KG1 (cell line): ENCODE data around the gene ADGRF1.

Source experiments
- DNase-seq: peaks from one replicate; lab custom pipeline; 2025; lab: John Stamatoyannopoulos, UW

The ADGRF1 gene

DNA sequence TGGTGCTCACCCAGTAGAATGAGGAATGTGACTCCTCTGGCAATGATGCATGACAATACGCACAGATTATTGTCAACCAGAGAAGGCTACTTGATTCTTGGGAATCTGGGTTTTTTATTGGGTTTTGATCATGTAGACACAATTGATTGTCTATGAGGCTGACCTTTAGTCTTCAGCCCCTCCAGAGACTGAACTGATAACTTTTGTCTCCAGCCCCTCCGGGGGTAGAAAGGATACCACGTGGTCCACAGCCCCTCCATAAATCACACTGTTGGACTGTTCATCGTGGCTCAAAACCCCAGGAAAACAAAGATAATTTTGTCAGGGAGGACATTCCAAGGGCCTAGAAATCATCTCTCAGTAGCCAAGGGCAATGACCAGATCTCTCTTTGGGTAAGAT, 62.9 kb downstream of the ADGRF1 start:
- no peak for DNase-seq

DNA sequence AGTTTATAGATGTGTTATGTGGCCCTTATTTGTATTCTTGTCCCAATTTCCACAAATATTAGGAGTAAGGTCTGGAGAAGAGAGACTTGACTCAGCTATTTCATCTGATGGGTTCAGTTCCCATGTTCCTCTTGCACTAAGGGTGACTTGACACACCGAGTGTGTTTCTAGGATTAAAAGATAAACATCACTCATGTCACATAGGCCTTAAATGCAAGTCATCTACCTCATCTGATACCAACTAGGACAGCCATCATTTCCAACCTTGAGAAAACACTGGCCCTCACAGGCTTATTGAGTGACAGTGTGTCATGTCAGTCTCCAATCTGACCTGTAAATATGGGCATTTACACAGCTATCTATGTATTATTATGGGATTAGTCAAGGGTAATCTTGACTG, 67.3 kb downstream of the ADGRF1 start:
- DNase-seq = no peak

DNA sequence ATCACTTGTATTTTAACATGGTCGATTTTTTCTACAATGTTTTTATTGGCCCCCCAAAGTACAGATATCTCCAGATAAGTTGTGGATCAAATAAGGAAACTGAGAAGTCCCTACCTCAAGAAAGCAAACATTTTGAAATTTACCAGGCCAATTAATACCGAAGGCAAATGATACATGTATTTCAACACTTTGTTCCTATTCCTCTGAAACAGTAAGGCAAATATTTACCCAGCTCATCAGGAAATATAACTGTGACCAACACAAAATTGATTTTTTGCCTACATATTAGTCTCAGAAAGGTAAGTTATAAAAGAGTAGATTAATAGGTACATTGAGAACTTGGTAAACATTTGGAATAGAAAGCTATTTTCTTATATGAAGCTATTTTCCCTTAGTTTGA, 69.1 kb downstream of the ADGRF1 start:
- DNase-seq = no peak

DNA sequence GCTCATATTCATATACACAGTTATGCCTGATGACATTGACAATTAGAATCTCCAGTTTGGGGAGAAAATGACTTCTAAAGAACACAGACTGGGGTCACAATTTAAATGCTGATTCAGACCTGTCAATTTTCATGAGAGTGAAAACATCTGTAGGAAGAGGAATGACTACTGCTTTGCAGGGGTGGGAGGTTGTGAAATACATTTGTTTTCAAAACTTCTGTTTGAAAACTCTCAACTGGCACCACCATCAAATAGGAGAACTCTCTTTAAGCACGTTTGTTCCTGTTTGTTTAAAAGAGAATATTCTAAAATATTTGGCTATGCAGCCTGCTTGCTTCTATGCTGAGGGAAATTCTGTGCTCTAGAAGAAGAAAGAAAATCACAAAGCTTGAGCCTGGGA, 69.6 kb downstream of the ADGRF1 start:
- DNase-seq = no peak

DNA sequence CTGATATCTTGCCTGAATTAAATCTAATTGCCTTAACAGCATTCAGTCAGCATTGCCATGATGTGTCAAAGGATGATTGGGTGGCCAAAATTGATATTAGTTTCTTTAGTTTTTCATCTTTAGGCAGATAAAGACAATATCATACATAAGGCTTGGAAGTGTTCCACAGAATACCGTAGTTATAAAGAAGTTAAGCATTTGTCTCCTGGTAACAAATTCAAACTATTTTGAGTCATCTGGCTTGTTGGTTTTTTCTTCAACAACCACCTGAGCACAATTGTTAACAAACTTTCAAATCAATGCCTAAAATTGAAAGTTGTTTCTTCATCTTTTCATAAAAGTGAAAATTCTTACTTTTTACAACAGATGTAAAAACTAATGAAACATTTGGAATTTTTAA, 72.9 kb downstream of the ADGRF1 start:
- no peak for DNase-seq

- no peak for DNase-seq
Measured at GRCh38 chr6:46967826-46968349, 74.2 kb downstream of the ADGRF1 start.

DNA sequence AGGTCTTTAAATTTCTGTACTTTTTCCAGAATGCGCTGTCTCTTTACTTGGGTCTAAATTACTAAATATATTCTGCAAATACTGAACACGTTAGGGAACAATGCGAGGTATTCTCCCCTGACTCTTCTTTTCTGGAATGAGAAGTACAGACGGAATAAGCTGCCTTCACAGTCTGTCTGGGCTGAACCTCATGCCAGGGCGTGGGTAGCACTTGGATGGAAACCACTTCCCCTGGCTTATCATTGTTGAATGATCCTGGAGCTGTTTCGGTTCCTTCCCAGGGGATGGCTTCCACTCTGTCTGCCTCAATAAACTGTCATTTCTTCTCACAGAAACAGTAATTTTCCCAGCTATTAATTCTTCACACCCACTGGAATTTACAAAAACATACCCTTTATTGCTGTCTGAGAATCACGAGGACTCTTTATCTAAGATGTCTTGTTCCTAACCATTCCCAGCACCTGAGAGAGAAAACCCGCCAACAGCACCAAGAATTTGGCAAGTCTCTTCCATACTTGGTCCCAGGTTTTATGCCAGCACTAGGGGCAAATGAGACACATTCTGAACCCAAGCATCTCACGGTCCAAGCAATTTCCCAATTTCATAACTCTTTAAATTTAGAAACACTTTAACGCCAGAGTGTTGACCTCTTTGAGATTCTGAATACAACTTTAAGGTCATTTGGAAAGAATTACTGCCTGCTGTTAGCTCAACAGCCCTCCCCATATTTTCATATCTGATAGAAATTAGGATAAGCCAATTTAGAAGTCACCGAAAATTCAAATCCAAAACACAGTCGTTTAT, 77.2 kb downstream of the ADGRF1 start:
- no peak for DNase-seq

GRCh38 chr6:46963626-46964025, 78.5 kb downstream of the ADGRF1 start:
- DNase-seq = no peak

GRCh38 chr6:46963039-46963438, 79.1 kb downstream of the ADGRF1 start:
- no peak for DNase-seq

DNA sequence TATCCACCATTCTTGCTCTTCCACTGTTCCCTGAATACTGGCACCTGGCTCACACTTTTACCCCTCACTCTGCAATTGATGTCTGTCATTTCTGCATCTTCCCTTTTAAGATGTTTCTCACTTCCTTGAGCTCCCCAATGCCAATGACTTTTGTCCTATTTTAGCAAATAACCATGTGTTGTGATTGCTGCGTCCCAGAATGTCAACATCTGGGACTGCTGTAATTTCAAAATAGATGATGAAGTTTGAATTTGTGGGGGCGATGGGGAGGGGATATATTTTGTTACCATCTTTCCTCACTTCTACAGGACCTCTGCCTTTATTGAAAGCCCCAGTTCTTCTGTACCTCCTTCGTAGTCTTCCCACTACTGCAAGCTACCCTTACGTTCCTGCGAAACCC, 80.4 kb downstream of the ADGRF1 start:
- no peak for DNase-seq

DNA sequence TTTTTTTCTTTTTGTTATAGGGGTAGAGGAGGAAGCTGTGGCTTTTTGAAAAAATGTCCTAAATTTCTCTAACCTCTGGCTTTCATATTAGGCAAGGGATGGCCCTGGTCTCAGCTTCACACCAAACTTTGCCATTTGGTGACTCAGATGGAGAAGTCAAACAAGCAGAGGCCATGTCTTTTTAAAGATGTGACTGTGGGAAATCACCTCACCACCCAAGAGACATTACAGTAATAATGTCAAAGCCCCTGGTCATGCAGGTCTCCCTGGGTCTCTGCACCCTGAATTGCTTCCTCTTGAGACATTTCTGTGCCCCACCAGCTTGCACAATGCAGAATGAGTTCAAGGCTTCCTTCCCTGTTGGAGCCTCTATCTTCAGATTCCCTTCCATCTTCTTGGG, 80.9 kb downstream of the ADGRF1 start:
- no peak for DNase-seq

- no peak for DNase-seq
Measured at GRCh38 chr6:46959419-46959818, 82.7 kb downstream of the ADGRF1 start.

DNA sequence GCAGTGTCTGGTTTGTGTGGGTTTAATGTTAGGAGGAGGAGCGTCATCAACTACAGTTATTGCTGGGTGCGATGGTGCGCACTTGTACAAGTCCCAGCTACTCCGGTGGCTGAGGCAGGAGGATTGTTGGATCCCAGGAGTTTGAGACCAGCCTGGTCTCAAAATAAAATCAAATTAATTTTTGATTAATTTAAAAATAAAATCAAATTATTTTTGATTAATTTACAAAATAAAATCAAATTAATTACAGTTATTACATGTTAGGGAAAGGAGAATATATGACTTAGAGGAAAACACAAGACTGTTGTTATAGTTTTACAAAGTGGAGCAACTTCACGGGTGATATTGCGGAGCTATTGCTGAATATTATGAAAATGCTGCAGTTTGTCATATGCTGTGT, 85.7 kb downstream of the ADGRF1 start:
- DNase-seq = no peak

GRCh38 chr6:46954837-46955451, 87.2 kb downstream of the ADGRF1 start:
- no peak for DNase-seq

DNA sequence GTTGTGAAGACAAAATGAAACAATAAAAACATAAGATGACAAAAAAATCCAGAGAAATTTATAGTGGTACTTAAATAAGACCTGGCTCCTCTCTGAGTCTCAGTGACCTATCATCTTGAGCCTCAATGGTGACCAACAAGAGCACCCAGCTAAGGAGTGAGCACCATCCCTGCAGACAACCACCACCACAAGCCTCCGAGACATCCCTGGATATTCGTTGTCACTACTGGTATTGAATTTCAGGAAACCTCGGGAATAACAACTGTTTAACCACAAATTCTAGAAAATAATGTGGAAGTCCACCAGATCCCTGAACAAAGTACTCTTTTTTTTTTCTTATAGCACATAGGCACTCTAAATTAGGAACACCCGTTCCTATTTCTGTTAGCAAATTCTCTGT, 88.2 kb downstream of the ADGRF1 start:
- no peak for DNase-seq

DNA sequence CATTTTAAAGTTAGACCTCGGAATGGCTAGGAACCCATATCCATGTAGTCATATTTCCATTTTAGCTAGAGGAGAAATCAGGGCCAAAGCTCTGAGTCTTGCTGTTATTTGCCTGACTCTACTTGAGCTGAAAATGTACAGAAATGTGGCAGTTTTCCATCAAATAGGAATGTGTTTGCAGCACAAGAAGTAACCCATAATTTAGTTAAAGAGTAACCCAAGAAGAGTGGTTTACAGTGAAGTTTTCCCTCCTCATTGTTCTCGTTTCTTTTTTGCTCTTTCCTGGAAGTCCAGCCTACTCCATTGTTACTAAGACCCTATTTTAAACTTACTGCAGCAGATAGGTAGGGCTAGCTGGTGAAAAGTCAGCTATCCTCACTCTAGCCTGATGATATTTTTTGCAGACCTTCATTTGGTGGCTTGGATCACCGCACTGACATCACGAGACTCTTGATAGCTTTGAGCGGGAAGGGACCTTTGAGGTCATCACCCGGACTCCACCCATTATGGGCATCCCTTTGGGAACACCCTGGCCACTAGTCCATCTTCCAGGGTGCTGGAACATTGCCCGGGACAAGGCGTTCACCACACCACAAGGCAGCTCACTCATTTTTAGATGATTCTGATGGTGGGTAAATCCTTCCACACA, 92.4 kb downstream of the ADGRF1 start:
- no peak for DNase-seq

DNA sequence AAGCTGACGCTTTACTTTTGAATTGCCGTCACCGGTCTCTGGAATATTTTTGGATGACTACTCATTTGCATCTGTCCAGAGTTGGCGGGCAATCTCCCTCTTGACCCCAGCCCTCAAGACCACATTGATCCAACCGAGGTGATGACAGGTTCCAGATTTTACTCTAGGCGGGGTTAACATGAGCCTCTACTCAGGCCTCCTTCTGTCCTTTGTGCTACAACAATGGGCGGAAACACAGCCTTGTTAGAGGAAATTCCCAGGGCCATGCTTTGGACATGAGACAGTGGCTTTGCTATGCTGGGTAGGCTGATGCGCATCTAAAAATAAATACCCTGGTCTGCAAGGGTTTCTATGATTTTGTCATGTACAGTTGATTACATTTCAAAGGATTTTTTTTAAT, 93.4 kb downstream of the ADGRF1 start:
- DNase-seq = no peak
